Upper lobe of right lung (tissue), 1 donor: Measurements from ENCODE around the gene PARP8. TPM values are rescaled to one million over a fixed set of nuclear protein-coding genes. Genes with fewer than 3 reads are reported as not detected.
"Not testable (repeated sequence)": the region's sequence is repeated elsewhere in the genome, so short reads cannot be mapped to it uniquely, and the experiment has no call there.

Experiments
- ATAC-seq: fragments of 200-7000 bp; cut with Tn5 transposase; one replicate; pipeline ENCODE4 v1.9.1; 2020; ENCODE audit warnings: mild to moderate bottlenecking, moderate library complexity
- DNase-seq: peaks from one replicate; pipeline ENCODE4 v3.0.0-alpha.2; 2020
- H3K27ac ChIP-seq: fragments of 200-600 bp; one replicate; pipeline ENCODE4 v1.8.0; 2022
- H3K27me3 ChIP-seq: fragments of 200-600 bp; one replicate; pipeline ENCODE4 v1.8.0; 2022; ENCODE audit warnings: mild to moderate bottlenecking
- H3K36me3 ChIP-seq: fragments of 200-600 bp; one replicate; pipeline ENCODE4 v1.8.0; 2022
- H3K4me1 ChIP-seq: fragments of 200-600 bp; one replicate; pipeline ENCODE4 v1.8.0; 2022
- H3K4me3 ChIP-seq: fragments of 200-600 bp; one replicate; pipeline ENCODE4 v1.8.0; 2022; ENCODE audit warnings: mild to moderate bottlenecking
- H3K9me3 ChIP-seq: fragments of 200-600 bp; one replicate; pipeline ENCODE4 v1.8.0; 2022
- intact Hi-C: fragments of 100-400 bp; cut with DNase I; formaldehyde crosslinking; loops from one replicate; pipeline ENCODE4 v1.11.0; 2022
- total RNA-seq: library from RNA; stranded (reverse); fragmentation: NEBNext Ultra II Directional; extraction: Animal tissue kit (Norgen Biotek cat#: 25700); gene quantifications from one replicate; pipeline ENCODE4 v1.2.1, GENCODE V29; 2021
- TF ChIP-seq, protein P1 (sequence below): fragments of 200-600 bp; IDR thresholded peaks from one replicate; pipeline ENCODE4 v1.8.0; 2022; ENCODE audit warnings: antibody characterized with exemption
- donor health status: DM: no; HTN: yes; CAD: no; lungs with severe emphysema.

PARP8 gene
- total RNA-seq, 1 donor from 2014 or later = 52.3 TPM

DNA sequence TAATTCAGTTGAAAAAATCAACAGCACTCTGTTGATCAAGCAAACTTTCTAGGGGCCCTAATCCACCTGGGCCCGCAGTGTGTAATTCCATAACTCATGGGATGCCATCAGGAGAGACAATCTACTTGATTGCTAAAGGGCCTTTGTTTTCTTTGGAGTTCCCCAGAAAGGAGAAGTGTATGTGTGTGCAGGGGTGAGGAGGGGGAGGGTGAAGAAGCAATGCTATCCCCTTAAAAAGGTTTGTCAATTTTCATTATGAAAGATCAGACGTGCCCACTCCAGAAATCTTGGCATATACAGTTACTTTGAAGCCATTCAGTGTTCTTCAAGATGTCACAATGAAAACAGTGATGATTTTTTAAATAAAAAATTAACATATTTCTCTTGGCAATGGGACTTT is 6.2 kb downstream of the PARP8 start:
- Histone ChIP-seq H3K9me3 (no peaks in the 10 kb centered on the region), H3K27ac (no peak overlapping the region), H3K27me3 (no peaks in the 10 kb centered on the region), H3K4me3 (no peak overlapping the region), H3K4me1 (peaks cover 21% of the 10 kb centered on the region), H3K36me3 (no peaks in the 10 kb centered on the region)
- intact Hi-C loops = no loop called here
- TF ChIP-seq, protein P1, sequence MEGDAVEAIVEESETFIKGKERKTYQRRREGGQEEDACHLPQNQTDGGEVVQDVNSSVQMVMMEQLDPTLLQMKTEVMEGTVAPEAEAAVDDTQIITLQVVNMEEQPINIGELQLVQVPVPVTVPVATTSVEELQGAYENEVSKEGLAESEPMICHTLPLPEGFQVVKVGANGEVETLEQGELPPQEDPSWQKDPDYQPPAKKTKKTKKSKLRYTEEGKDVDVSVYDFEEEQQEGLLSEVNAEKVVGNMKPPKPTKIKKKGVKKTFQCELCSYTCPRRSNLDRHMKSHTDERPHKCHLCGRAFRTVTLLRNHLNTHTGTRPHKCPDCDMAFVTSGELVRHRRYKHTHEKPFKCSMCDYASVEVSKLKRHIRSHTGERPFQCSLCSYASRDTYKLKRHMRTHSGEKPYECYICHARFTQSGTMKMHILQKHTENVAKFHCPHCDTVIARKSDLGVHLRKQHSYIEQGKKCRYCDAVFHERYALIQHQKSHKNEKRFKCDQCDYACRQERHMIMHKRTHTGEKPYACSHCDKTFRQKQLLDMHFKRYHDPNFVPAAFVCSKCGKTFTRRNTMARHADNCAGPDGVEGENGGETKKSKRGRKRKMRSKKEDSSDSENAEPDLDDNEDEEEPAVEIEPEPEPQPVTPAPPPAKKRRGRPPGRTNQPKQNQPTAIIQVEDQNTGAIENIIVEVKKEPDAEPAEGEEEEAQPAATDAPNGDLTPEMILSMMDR = no peak
- no peak for DNase-seq
- ATAC-seq = no peak

DNA sequence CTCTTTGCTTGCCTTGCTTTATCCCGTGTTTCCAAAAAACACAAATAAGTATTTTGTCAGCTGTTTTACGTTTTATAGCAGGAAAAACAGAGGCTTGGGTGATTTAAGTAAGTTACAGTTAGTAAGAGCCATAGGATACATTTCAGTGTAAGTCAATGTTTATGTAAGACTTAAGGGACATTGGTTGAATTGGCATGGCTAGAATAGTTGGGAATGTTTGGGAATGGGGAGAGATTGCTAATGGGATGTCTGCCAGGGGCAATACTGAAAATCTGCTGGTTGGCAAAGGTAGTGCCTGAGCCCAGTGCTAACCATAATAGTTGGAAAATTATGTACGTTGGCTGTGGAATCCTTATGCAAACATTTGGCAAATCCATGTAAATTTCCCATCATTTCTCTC is 7.0 kb downstream of the PARP8 start:
- H3K27me3 ChIP-seq, ATAC-seq, intact Hi-C loops, H3K27ac ChIP-seq, H3K36me3 ChIP-seq, H3K4me3 ChIP-seq, DNase-seq, H3K9me3 ChIP-seq: not testable (repeated sequence)
- peaks cover 21% of the 10 kb centered on the region for H3K4me1 ChIP-seq

DNA sequence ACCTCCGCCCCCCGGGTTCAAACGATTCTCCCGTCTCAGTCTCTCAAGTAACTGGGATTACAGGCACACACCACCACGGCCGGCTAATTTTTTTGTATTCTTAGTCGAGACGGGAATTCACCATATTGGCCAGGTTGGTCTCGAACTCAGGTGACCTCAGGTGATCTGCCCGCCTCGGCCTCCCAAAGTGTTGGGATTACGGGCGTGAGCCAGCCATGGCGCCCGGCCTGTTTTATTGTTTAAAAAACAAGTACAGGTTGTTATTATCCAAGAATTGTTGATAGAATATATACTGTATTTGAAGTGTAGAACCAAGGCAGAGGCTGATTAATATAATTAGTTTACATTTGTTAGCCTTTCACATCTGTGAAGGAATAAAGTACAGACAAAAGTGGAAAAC is 8.9 kb downstream of the PARP8 start:
- H3K27ac ChIP-seq = no peak overlapping the region
- no peaks in the 10 kb centered on the region for H3K9me3 ChIP-seq
- intact Hi-C loops = no loop called here
- no peaks in the 10 kb centered on the region for H3K27me3 ChIP-seq
- H3K4me3 ChIP-seq = no peak overlapping the region
- H3K4me1 ChIP-seq = peaks cover 23% of the 10 kb centered on the region
- no peak for ATAC-seq
- TF ChIP-seq, protein P1 = no peak
- DNase-seq = no peak
- no peaks in the 10 kb centered on the region for H3K36me3 ChIP-seq

DNA sequence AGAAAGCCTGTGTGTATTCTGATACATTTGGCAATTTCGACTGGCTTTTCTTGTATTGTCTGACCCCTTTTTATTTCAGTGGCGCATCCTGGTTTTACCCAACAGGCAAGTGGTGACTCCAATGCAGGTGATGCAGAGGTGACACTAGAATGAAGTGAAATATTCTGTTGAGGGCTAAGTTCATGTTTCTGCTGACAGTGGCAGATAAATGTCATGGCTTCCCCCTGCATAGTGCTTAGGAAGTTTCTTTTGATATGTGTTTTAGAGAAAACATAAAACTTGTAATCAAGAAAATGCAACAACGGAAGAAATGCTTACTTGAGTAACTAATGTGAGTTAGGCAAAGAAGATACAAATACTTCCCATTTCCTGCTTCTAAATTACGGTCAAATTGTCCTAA is 13.1 kb downstream of the PARP8 start:
- H3K27ac ChIP-seq = not testable (repeated sequence)

DNA sequence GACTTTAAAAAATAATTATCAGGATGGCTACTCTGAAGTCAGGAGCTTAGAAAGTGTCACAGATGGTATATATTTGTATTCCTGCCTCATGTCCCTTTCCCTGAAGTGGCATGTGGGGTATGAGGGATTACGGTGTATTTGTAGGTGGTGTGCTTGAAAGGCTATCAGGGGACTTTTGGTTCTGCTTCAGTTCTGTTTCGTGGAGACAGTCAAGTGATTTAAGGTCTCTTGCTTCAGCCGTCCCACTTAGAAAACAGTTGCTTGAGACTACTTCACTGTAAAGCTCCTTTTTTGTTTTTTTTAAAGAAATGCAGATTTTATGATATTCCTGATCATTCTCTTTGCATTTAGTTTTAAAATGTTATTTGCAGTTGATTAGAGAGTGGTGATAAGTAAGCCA is 18.3 kb downstream of the PARP8 start:
- intact Hi-C loops = no loop called here
- peaks cover 10% of the 10 kb centered on the region for H3K4me1 ChIP-seq
- H3K27ac ChIP-seq = no peak overlapping the region
- ATAC-seq (no peak), DNase-seq (no peak)
- no peaks in the 10 kb centered on the region for H3K9me3 ChIP-seq
- no peaks in the 10 kb centered on the region for H3K36me3 ChIP-seq
- no peaks in the 10 kb centered on the region for H3K27me3 ChIP-seq
- TF ChIP-seq, protein P1 = no peak
- H3K4me3 ChIP-seq = no peak overlapping the region

More for the DNA sequence above, 13.1 kb downstream of the PARP8 start:
- peaks cover 11% of the 10 kb centered on the region for H3K4me1 ChIP-seq
- H3K9me3 ChIP-seq, H3K27me3 ChIP-seq, ATAC-seq, intact Hi-C loops, H3K4me3 ChIP-seq, DNase-seq, H3K36me3 ChIP-seq: not testable (repeated sequence)

DNA sequence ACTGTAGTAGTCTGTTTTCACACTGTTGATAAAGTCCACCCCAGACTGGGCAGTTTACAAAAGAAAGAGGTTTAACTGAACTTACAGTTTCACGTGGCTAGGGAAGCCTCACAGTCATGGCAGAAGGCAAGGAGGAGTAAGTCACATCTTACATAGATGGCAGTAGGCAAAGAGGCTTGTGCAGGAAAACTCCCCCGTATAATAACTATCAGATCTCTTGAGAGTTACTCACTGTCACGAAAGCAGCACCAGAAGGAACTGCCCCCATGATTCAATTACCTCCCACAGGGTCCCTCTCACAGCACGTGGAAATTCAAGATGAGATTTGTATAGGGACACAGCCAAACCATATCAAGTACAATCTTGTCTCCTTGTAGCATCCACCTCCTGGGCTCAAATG is 21.1 kb downstream of the PARP8 start:
- TF ChIP-seq, protein P1 = no peak
- intact Hi-C loops = no loop called here
- no peak for ATAC-seq
- H3K36me3 ChIP-seq = no peaks in the 10 kb centered on the region
- H3K27ac ChIP-seq = no peak overlapping the region
- H3K4me1 ChIP-seq = no peaks in the 10 kb centered on the region
- DNase-seq = no peak
- H3K27me3 ChIP-seq = no peaks in the 10 kb centered on the region
- no peaks in the 10 kb centered on the region for H3K9me3 ChIP-seq
- H3K4me3 ChIP-seq = no peak overlapping the region

DNA sequence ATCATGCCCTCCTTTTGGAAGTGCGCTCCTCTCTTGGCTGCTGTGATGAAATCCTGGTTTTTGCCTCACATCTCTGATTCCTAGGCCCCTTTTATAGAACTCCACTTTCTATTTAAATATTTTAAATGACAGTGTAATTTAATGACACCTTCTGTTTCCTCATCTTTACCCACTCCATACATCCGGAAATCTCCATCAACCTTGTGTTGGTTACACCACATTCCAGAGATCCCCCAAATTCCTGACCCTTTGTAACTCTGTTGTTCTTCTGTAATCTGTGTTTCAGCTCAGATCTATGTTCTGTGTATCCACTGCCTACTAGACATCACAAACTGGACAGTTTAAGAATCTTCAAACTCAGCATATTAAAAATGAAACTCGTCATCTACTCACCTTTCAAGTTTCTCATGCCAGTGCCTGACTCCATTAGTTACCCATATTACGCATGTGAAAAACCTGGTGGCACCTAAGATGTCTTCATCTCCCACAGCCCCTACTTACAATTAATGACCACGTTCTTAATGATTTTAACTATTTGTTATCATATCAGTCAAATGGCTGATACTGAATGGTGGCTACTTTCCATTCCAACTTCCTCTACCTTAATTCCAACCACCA is 25.1 kb downstream of the PARP8 start:
- H3K27ac ChIP-seq = no peak overlapping the region
- no peak for ATAC-seq

More for the DNA sequence above, 25.1 kb downstream of the PARP8 start:
- Histone ChIP-seq H3K4me3 (no peak overlapping the region), H3K27me3 (no peaks in the 10 kb centered on the region), H3K36me3 (no peaks in the 10 kb centered on the region), H3K9me3 (no peaks in the 10 kb centered on the region), H3K4me1 (no peaks in the 10 kb centered on the region)
- TF ChIP-seq, protein P1 = no peak
- DNase-seq = no peak
- intact Hi-C loops = no loop called here
